ENCODE results near the gene ST8SIA2. TPM values are rescaled to one million over a fixed set of nuclear protein-coding genes. Genes with fewer than 3 reads are reported as not detected.

The ST8SIA2 gene
- total RNA-seq, 1 donor from 2014 or later: 7.8 TPM

DNA sequence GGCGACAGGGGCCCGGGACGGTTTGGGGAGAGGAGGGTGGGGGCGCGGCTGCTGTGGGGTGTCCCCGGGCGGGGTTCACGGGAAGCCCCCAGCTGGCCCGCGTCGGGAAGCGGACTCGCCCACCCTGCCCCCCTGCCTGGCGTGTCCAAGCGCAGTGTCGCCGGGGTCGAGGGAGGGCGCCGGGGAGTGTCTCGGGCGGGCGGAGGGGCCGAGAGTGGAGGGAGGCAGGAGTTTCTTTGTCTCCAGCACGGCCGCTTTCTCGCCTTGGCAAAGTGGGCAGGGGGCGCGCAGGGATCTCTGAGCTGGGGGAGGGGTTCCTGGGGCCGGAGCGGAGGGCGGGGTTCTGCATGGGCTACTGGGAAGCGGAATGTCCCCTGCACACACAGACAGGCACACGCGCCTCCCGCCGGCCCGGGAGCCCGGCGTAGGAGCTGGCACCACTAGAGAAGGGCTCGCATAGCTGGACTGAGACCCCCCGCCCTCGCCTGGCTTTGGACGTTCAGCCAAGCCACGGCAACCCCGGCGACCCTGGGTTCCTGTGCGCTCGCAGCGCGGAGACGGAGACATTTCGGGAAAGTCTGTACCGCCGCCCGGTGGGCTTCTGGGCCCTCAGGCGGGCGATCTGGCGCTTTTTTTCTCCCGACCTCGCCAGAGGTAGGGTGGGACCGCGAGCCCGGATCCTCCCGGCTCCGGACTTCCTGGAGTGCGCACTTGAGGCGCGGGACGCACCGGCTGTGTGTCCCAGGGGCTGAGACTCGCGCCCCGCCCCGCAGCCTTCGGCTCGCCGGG is 822 bp downstream of the ST8SIA2 start:
- peak overlapping the region in 2 of 3 donors; percentile 33 to 53 for H3K9ac ChIP-seq (ENCODE audit: low read depth in 1 of 3, low read length in 3 of 3)
- peak overlapping the region; percentile 45 to 68 (median 56) for H3K4me3 ChIP-seq (ENCODE audit: low read length in 3 of 3)
- H3K4me1 ChIP-seq (ENCODE audit: control insufficient read depth in 3 of 3, insufficient read depth in 3 of 3, low read length in 3 of 3): peaks cover 6 to 13% (median 7%) of the 10 kb centered on the region in 3 donors
- no peaks in the 10 kb centered on the region for H3K36me3 ChIP-seq (ENCODE audit: control insufficient read depth in 3 of 3, insufficient read depth in 3 of 3, low read length in 3 of 3)
- H3K27me3 ChIP-seq (ENCODE audit: control insufficient read depth in 3 of 3, insufficient read depth in 3 of 3, low read length in 3 of 3): peaks cover 39 to 47% (median 44%) of the 10 kb centered on the region in 3 donors
- H3K27ac ChIP-seq (ENCODE audit: low read depth, low read length): no peak overlapping the region
- no peaks in the 10 kb centered on the region for H3K9me3 ChIP-seq (ENCODE audit: control insufficient read depth in 3 of 3, low read length in 3 of 3)

DNA sequence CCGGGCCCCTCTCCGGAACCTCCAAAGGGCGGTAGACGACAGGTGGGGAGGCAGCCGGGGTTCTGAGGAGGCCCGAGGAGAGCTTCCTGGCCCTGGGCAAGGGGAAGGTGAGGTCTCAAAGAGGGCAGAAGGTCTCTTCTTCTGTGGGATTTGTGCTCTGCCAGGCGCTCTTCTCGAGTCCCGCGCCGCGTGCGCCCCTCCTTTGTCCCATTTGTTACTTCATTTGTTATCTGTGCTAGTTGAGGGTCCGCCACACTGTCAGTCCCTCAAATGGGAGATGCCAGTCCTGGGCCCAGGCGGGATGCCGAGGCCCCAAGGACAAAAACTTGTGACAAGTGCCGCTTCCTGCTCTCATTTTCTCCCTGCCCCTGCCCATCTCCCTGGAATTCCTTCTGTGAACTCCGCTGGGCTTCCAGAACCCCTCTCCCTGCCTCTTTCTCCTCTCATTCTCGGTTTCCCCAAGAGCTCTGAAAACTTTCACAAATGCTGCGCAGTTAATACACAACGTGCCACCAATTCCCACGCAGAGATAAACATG is 1.5 kb downstream of the ST8SIA2 start:
- Histone ChIP-seq H3K27me3 (ENCODE audit: control insufficient read depth in 3 of 3, insufficient read depth in 3 of 3, low read length in 3 of 3) (peaks cover 39 to 47% (median 44%) of the 10 kb centered on the region in 3 donors), H3K4me1 (ENCODE audit: control insufficient read depth in 3 of 3, insufficient read depth in 3 of 3, low read length in 3 of 3) (peaks cover 6 to 13% (median 7%) of the 10 kb centered on the region in 3 donors), H3K9me3 (ENCODE audit: control insufficient read depth in 3 of 3, low read length in 3 of 3) (no peaks in the 10 kb centered on the region), H3K9ac (ENCODE audit: low read depth in 1 of 3, low read length in 3 of 3) (no peak overlapping the region), H3K27ac (ENCODE audit: low read depth, low read length) (no peak overlapping the region), H3K36me3 (ENCODE audit: control insufficient read depth in 3 of 3, insufficient read depth in 3 of 3, low read length in 3 of 3) (no peaks in the 10 kb centered on the region), H3K4me3 (ENCODE audit: low read length in 3 of 3) (no peak overlapping the region)

DNA sequence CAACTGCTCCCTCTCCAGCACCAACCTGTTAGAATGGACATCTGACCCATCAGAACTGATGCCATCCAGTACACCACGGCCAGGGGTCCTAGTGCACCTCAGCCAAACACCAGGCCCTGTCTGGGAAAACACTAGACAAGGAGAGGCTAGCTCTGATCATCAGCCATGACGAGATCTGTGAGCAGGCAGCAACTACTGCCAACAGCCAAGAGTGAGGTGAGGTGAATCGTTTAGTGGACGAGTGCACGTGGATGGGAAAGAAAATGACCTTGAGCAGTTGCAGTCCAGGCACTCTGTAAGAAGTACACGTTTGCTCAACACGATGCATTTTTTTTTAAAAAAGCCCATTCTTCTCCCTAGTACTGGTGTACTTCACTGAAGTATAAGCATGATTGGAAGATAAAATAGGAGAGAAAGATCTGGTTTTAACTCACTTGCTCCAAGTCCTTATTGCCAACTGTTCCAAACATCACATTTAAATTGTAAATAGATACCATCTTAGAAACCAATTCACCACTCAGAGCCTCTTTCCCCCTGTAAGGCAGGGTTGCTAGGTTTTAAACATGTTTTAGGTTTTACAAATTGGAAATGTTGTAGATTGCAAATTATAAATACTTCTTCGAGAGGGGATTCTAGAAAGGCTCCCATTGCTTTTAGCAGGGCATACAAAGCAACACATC is 5.7 kb downstream of the ST8SIA2 start:
- Histone ChIP-seq H3K4me1 (ENCODE audit: control insufficient read depth in 3 of 3, insufficient read depth in 3 of 3, low read length in 3 of 3) (peaks cover 0 to 9% (median 6%) of the 10 kb centered on the region in 3 donors), H3K4me3 (ENCODE audit: low read length in 3 of 3) (no peak overlapping the region), H3K36me3 (ENCODE audit: control insufficient read depth in 3 of 3, insufficient read depth in 3 of 3, low read length in 3 of 3) (no peaks in the 10 kb centered on the region), H3K27ac (ENCODE audit: low read depth, low read length) (no peak overlapping the region), H3K9ac (ENCODE audit: low read depth in 1 of 3, low read length in 3 of 3) (no peak overlapping the region), H3K9me3 (ENCODE audit: control insufficient read depth in 3 of 3, low read length in 3 of 3) (no peaks in the 10 kb centered on the region), H3K27me3 (ENCODE audit: control insufficient read depth in 3 of 3, insufficient read depth in 3 of 3, low read length in 3 of 3) (peaks cover 18 to 29% (median 25%) of the 10 kb centered on the region in 3 donors)

DNA sequence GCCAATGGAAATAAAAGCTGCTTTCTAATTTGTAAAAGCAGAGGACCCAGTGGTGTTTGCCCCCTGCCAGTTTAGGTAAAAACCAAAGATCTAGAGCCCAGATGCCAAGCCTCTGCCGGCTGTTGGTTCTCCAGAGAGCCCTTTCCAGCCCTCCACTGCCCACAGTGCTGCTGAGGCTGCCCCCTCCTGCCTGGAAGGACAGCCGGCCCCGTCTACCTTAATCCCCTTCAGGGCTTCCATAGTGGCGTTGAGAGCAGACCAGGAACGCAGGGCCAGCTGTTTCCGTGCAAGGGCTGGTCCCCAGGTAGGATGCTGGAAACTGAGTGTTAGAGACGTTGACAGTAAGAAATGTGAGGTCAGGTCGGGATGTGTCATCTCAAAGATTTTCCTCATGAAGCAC is 6.9 kb downstream of the ST8SIA2 start:
- Histone ChIP-seq H3K36me3 (ENCODE audit: control insufficient read depth in 3 of 3, insufficient read depth in 3 of 3, low read length in 3 of 3) (no peaks in the 10 kb centered on the region), H3K4me3 (ENCODE audit: low read length in 3 of 3) (no peak overlapping the region), H3K27ac (ENCODE audit: low read depth, low read length) (no peak overlapping the region), H3K9ac (ENCODE audit: low read depth in 1 of 3, low read length in 3 of 3) (no peak overlapping the region), H3K4me1 (ENCODE audit: control insufficient read depth in 3 of 3, insufficient read depth in 3 of 3, low read length in 3 of 3) (peaks cover 0 to 5% (median 2%) of the 10 kb centered on the region in 3 donors), H3K9me3 (ENCODE audit: control insufficient read depth in 3 of 3, low read length in 3 of 3) (no peaks in the 10 kb centered on the region), H3K27me3 (ENCODE audit: control insufficient read depth in 3 of 3, insufficient read depth in 3 of 3, low read length in 3 of 3) (peaks cover 13 to 22% (median 19%) of the 10 kb centered on the region in 3 donors)

DNA sequence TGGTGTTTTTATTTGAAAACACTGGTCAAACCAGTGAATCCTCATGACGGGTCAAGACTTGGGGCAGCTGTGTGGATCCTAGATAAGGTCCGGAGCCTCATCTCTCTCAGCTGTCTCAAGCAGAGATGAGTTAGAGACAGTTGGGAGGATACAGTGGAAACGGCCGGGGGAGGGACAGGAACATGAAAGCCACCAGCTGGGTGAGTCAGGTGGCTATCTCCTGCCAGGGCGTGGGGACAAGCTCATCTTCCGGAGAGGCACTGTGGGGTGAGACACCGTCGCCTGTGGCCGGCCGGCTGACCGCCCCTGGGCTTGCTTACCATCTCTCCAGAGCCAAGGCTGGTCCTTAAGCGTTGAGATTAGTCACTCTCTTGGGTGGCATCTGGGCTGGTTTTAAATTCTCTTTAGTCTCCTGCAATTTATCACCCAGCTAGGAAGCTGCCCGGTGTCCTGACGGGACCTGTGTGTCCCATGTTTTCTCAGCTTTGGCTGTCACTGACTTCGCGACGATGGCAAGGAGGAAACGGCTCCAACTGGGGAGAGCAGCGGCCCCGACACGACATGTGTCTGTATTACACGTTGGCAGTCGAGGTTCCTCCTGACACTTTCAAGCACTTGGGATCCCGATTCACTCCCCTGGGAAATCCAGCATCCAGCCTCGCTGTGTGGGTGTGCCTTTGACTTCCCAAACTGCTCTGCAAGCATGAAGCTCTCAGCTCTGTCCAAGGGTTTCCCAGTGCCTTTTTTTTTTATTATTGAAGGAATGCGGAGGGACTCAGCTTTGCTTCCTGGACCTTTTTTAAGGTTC is 7.5 kb downstream of the ST8SIA2 start:
- Histone ChIP-seq H3K36me3 (ENCODE audit: control insufficient read depth in 3 of 3, insufficient read depth in 3 of 3, low read length in 3 of 3) (no peaks in the 10 kb centered on the region), H3K9me3 (ENCODE audit: control insufficient read depth in 3 of 3, low read length in 3 of 3) (no peaks in the 10 kb centered on the region), H3K27ac (ENCODE audit: low read depth, low read length) (no peak overlapping the region), H3K27me3 (ENCODE audit: control insufficient read depth in 3 of 3, insufficient read depth in 3 of 3, low read length in 3 of 3) (peaks cover 8 to 17% (median 16%) of the 10 kb centered on the region in 3 donors), H3K9ac (ENCODE audit: low read depth in 1 of 3, low read length in 3 of 3) (no peak overlapping the region), H3K4me1 (ENCODE audit: control insufficient read depth in 3 of 3, insufficient read depth in 3 of 3, low read length in 3 of 3) (peaks cover 0 to 5% (median 2%) of the 10 kb centered on the region in 3 donors), H3K4me3 (ENCODE audit: low read length in 3 of 3) (no peak overlapping the region)

DNA sequence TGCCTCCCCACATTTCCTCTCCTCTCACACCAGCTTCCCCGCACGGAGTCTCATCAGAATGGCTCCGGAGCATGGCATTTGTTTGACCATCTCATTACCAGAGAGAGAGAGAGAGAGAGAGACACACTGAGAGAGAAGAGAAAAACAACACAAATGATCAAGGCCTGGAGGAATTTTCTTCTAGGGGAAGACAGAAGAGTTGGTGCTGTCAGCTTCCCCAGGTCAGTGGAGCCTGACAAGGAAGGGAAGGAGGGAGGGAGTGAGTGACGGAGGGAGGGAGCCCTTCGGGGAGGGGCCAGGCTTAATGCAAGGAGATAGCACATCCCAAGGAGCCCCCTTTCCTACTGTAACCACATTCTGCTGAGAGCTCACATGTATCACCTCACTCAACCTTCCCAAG is 9.1 kb downstream of the ST8SIA2 start:
- H3K4me3 ChIP-seq (ENCODE audit: low read length in 3 of 3): no peak overlapping the region
- no peaks in the 10 kb centered on the region for H3K36me3 ChIP-seq (ENCODE audit: control insufficient read depth in 3 of 3, insufficient read depth in 3 of 3, low read length in 3 of 3)
- H3K27ac ChIP-seq (ENCODE audit: low read depth, low read length): no peak overlapping the region
- H3K4me1 ChIP-seq (ENCODE audit: control insufficient read depth in 3 of 3, insufficient read depth in 3 of 3, low read length in 3 of 3): peaks cover 0 to 5% (median 2%) of the 10 kb centered on the region in 3 donors
- H3K27me3 ChIP-seq (ENCODE audit: control insufficient read depth in 3 of 3, insufficient read depth in 3 of 3, low read length in 3 of 3): peaks cover 8 to 15% (median 14%) of the 10 kb centered on the region in 3 donors
- no peak overlapping the region for H3K9ac ChIP-seq (ENCODE audit: low read depth in 1 of 3, low read length in 3 of 3)
- H3K9me3 ChIP-seq (ENCODE audit: control insufficient read depth in 3 of 3, low read length in 3 of 3): no peaks in the 10 kb centered on the region

DNA sequence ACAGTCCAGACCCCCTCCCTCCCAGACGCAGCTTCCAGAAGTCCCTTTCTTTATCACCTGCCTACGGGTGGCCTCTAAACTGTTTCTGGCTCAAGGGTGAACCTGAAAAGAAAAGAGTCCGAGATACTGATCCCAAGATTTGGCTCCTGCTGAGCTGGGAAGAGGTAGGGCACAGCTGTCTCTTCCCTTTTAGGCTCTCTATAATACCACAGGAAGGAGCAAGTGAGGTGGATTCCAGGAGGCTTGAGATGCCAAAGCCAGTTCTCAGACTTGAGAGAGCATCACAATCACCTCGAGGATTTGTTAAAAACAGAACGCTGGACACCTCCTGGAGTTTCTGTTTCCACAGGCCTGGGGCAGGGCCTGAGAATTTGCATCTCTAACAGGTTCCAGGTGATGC is 12.3 kb downstream of the ST8SIA2 start:
- Histone ChIP-seq H3K4me3 (ENCODE audit: low read length in 3 of 3) (no peak overlapping the region), H3K27me3 (ENCODE audit: control insufficient read depth in 3 of 3, insufficient read depth in 3 of 3, low read length in 3 of 3) (peaks cover 4 to 9% (median 8%) of the 10 kb centered on the region in 3 donors), H3K27ac (ENCODE audit: low read depth, low read length) (no peak overlapping the region), H3K9ac (ENCODE audit: low read depth in 1 of 3, low read length in 3 of 3) (no peak overlapping the region), H3K9me3 (ENCODE audit: control insufficient read depth in 3 of 3, low read length in 3 of 3) (no peaks in the 10 kb centered on the region), H3K36me3 (ENCODE audit: control insufficient read depth in 3 of 3, insufficient read depth in 3 of 3, low read length in 3 of 3) (no peaks in the 10 kb centered on the region), H3K4me1 (ENCODE audit: control insufficient read depth in 3 of 3, insufficient read depth in 3 of 3, low read length in 3 of 3) (peaks cover 0 to 2% (median 2%) of the 10 kb centered on the region in 3 donors)

DNA sequence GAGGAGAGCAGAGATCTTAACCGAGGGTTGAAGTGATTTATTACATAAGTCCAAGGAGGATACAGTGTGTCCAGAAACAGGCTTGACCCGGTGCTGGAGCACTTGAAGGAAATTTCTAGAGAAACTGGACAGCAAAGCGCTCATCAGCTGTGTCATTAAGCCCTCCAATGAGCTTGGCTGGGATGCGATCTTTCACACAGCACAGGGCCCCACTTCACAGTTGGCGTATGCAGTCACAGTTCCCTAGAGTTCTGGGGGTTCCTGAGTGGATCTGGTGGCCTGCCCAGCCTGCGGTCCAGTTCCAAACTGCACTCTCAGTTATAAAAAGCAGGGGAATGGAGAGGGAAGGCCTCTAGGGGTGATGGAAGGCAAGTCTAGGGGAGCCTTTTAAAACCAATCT is 13.6 kb downstream of the ST8SIA2 start:
- Histone ChIP-seq H3K27me3 (ENCODE audit: control insufficient read depth in 3 of 3, insufficient read depth in 3 of 3, low read length in 3 of 3) (peaks cover 4 to 9% (median 4%) of the 10 kb centered on the region in 3 donors), H3K4me3 (ENCODE audit: low read length in 3 of 3) (no peak overlapping the region), H3K9me3 (ENCODE audit: control insufficient read depth in 3 of 3, low read length in 3 of 3) (no peaks in the 10 kb centered on the region), H3K9ac (ENCODE audit: low read depth in 1 of 3, low read length in 3 of 3) (no peak overlapping the region), H3K36me3 (ENCODE audit: control insufficient read depth in 3 of 3, insufficient read depth in 3 of 3, low read length in 3 of 3) (no peaks in the 10 kb centered on the region), H3K4me1 (ENCODE audit: control insufficient read depth in 3 of 3, insufficient read depth in 3 of 3, low read length in 3 of 3) (no peaks in the 10 kb centered on the region), H3K27ac (ENCODE audit: low read depth, low read length) (no peak overlapping the region)

DNA sequence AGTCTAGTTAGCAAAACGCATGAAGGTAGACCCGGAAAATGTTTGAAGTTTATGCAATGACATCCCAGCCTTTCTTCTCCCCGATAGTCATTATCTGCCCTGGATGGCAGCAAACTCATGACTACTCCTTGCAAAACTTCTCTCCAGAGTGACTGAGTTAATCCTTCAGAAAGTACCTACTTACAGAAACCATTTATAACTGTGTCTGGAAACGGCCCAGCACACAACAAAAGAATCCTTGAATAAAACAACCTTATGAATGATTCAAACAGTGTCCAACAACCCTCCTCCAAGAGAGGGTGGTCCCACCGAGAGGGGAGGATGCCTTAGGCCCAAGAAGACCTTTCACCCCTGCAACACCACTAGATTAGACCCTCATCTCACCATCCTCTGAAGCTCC is 14.2 kb downstream of the ST8SIA2 start:
- no peaks in the 10 kb centered on the region for H3K9me3 ChIP-seq (ENCODE audit: control insufficient read depth in 3 of 3, low read length in 3 of 3)
- H3K4me1 ChIP-seq (ENCODE audit: control insufficient read depth in 3 of 3, insufficient read depth in 3 of 3, low read length in 3 of 3): no peaks in the 10 kb centered on the region
- H3K36me3 ChIP-seq (ENCODE audit: control insufficient read depth in 3 of 3, insufficient read depth in 3 of 3, low read length in 3 of 3): no peaks in the 10 kb centered on the region
- peaks cover 0 to 6% (median 2%) of the 10 kb centered on the region in 3 donors for H3K27me3 ChIP-seq (ENCODE audit: control insufficient read depth in 3 of 3, insufficient read depth in 3 of 3, low read length in 3 of 3)
- no peak overlapping the region for H3K27ac ChIP-seq (ENCODE audit: low read depth, low read length)
- no peak overlapping the region for H3K9ac ChIP-seq (ENCODE audit: low read depth in 1 of 3, low read length in 3 of 3)
- H3K4me3 ChIP-seq (ENCODE audit: low read length in 3 of 3): no peak overlapping the region

Measured in skeletal muscle tissue (tissue), 4 donors.